MCF 10A (cell line): ENCODE data around the gene SMYD3. TPM values are rescaled to one million over a fixed set of nuclear protein-coding genes. Genes with fewer than 3 reads are reported as not detected.

Source experiments
- BruUV-seq: library from RNA; stranded (reverse); fragments of 400-500 nt; replicated peaks from 2 replicates; lab custom pipeline; 2021; lab: Mats Ljungman, UMichigan
- CTCF ChIA-PET: fragments of 300-600 bp; sonication (Branson Sonifier 250); formaldehyde crosslinking; extraction: SDS; loops from one replicate; lab custom pipeline; 2021; ENCODE audit warnings: antibody characterized with exemption, inconsistent platforms; lab: Yijun Ruan, JAX
- POLR2A ChIA-PET: fragments of 300-600, 350-650 bp; sonication (Branson Sonifier 250); formaldehyde crosslinking; extraction: SDS; loops from one replicate; lab custom pipeline; 2020; ENCODE audit warnings: antibody characterized with exemption, inconsistent platforms; lab: Yijun Ruan, JAX
- DNase-seq: peaks from one replicate; pipeline ENCODE4 v3.0.0-alpha.2; 2018; ENCODE audit not compliant: unreplicated experiment
- H3K27ac Mint-ChIP-seq: one replicate; pipeline ENCODE4 v1.8.0; 2022; ENCODE audit warnings: mild to moderate bottlenecking, low read depth, mixed read lengths; ENCODE audit not compliant: unreplicated experiment
- H3K27me3 Mint-ChIP-seq: one replicate; pipeline ENCODE4 v1.8.0; 2022; ENCODE audit warnings: mixed read lengths; ENCODE audit not compliant: insufficient read depth, unreplicated experiment
- H3K36me3 Mint-ChIP-seq: one replicate; pipeline ENCODE4 v1.8.0; 2022; ENCODE audit warnings: mild to moderate bottlenecking, moderate library complexity, mixed read lengths; ENCODE audit not compliant: insufficient read depth, unreplicated experiment
- H3K4me1 Mint-ChIP-seq: one replicate; pipeline ENCODE4 v1.8.0; 2022; ENCODE audit warnings: mixed read lengths; ENCODE audit not compliant: insufficient read depth, unreplicated experiment
- H3K4me3 Mint-ChIP-seq: one replicate; pipeline ENCODE4 v1.8.0; 2022; ENCODE audit warnings: mild to moderate bottlenecking, moderate library complexity, mixed read lengths; ENCODE audit not compliant: unreplicated experiment
- H3K9me3 Mint-ChIP-seq: one replicate; pipeline ENCODE4 v1.8.0; 2022; ENCODE audit warnings: mixed read lengths; ENCODE audit not compliant: unreplicated experiment
- CTCF ChIP-seq: fragments of 200-600 bp; IDR thresholded peaks from one replicate; pipeline ENCODE4 v1.8.0; 2022; ENCODE audit warnings: antibody characterized with exemption, mild to moderate bottlenecking; ENCODE audit not compliant: unreplicated experiment
- intact Hi-C: fragments of 100-400 bp; cut with micrococcal nuclease; formaldehyde crosslinking; loops from 2 replicates; pipeline ENCODE4 v1.14.1; 2022
- total RNA-seq: library from RNA; stranded (reverse); gene quantifications from 2 replicates; pipeline ENCODE4 v1.2.3, GENCODE V29; 2022

The SMYD3 gene
- total RNA-seq, 1 experiment from 2014 or later, result 26.9 TPM

- Mint-ChIP-seq H3K36me3 (no peaks in the 10 kb centered on the region), H3K9me3 (no peaks in the 10 kb centered on the region), H3K4me1 (no peaks in the 10 kb centered on the region), H3K27ac (no peak overlapping the region), H3K27me3 (no peaks in the 10 kb centered on the region), H3K4me3 (no peak overlapping the region)
- intact Hi-C loops, result no loop called here
- DNase-seq, result no peak
- CTCF ChIA-PET, result interaction anchor here (1.0 kb wide), 1 partner anchor 9 kb away, joined by 4 read pairs; no protein-coding TSS in a partner anchor
- POLR2A ChIA-PET, result no interaction called here
- BruUV-seq, result no TSS peak
- TF ChIP-seq CTCF, result no peak
Measured at GRCh38 chr1:246200738-246201137, 306.3 kb downstream of the SMYD3 start.

GRCh38 chr1:246200225-246200624 is 306.9 kb downstream of the SMYD3 start:
- DNase-seq, result no peak
- Mint-ChIP-seq H3K27me3 (no peaks in the 10 kb centered on the region), H3K36me3 (no peaks in the 10 kb centered on the region), H3K4me3 (no peak overlapping the region), H3K27ac (no peak overlapping the region), H3K9me3 (no peaks in the 10 kb centered on the region), H3K4me1 (no peaks in the 10 kb centered on the region)
- no peak for TF ChIP-seq CTCF
- ChIA-PET CTCF (no interaction called here), POLR2A (no interaction called here)
- no TSS peak for BruUV-seq
- intact Hi-C loops, result no loop called here

GRCh38 chr1:246199086-246199645 is 307.9 kb downstream of the SMYD3 start:
- Mint-ChIP-seq H3K4me3 (no peak overlapping the region), H3K36me3 (no peaks in the 10 kb centered on the region), H3K27ac (no peak overlapping the region), H3K9me3 (no peaks in the 10 kb centered on the region), H3K4me1 (no peaks in the 10 kb centered on the region), H3K27me3 (no peaks in the 10 kb centered on the region)
- CTCF ChIA-PET, result interaction anchor here (0.6 to 0.7 kb wide), 2 partner anchors 35 to 99 kb away, joined by 3 read pairs; no protein-coding TSS in a partner anchor
- no peak for DNase-seq
- no peak for TF ChIP-seq CTCF
- no TSS peak for BruUV-seq
- POLR2A ChIA-PET, result no interaction called here
- intact Hi-C loops, result no loop called here

GRCh38 chr1:246198115-246198816 is 308.8 kb downstream of the SMYD3 start:
- H3K4me1 Mint-ChIP-seq, result no peaks in the 10 kb centered on the region
- no peak for TF ChIP-seq CTCF
- ChIA-PET POLR2A (interaction anchor here (0.6 kb wide), 1 partner anchor 880 kb away, joined by 4 read pairs; the partner anchor contains the start of gene ZNF670), CTCF (interaction anchor here (0.6 to 0.8 kb wide), 2 partner anchors 11 to 67 kb away, joined by 3 read pairs; no protein-coding TSS in a partner anchor)
- no peak for DNase-seq
- no peaks in the 10 kb centered on the region for H3K9me3 Mint-ChIP-seq
- H3K27ac Mint-ChIP-seq, result no peak overlapping the region
- H3K36me3 Mint-ChIP-seq, result no peaks in the 10 kb centered on the region
- no TSS peak for BruUV-seq
- intact Hi-C loops, result no loop called here
- H3K27me3 Mint-ChIP-seq, result no peaks in the 10 kb centered on the region
- no peak overlapping the region for H3K4me3 Mint-ChIP-seq
